Measurements from ENCODE around the gene CDK15.

Gene CDK15

GRCh38 chr2:201872591-201872990, 66.3 kb downstream of the CDK15 start:
- DNase-seq (ENCODE audit: low read depth), result no peak
- H3K4me3 ChIP-seq (ENCODE audit: low read length), result no peak overlapping the region
- no peak for TF ChIP-seq CTCF (IDR thresholded peaks at IDR 0.05; ENCODE audit: insufficient read depth, low read depth, low read length, missing control alignments)

GRCh38 chr2:201879996-201880395, 73.7 kb downstream of the CDK15 start:
- no peak for TF ChIP-seq CTCF (IDR thresholded peaks at IDR 0.05; ENCODE audit: insufficient read depth, low read depth, low read length, missing control alignments)
- no peak overlapping the region for H3K4me3 ChIP-seq (ENCODE audit: low read length)
- no peak for DNase-seq (ENCODE audit: low read depth)

- no peak for DNase-seq (ENCODE audit: low read depth)
- TF ChIP-seq CTCF (IDR thresholded peaks at IDR 0.05; ENCODE audit: insufficient read depth, low read depth, low read length, missing control alignments), result no peak
These were observed 74.2 kb downstream of the CDK15 start for GRCh38 chr2:201880579-201880978.

GRCh38 chr2:201880993-201881611, 74.8 kb downstream of the CDK15 start:
- H3K4me3 ChIP-seq (ENCODE audit: low read length), result no peak overlapping the region
- no peak for TF ChIP-seq CTCF (IDR thresholded peaks at IDR 0.05; ENCODE audit: insufficient read depth, low read depth, low read length, missing control alignments)
- DNase-seq (ENCODE audit: low read depth), result no peak

More at GRCh38 chr2:201880579-201880978, 74.2 kb downstream of the CDK15 start:
- no peak overlapping the region for H3K4me3 ChIP-seq (ENCODE audit: low read length)

- no peak for TF ChIP-seq CTCF (IDR thresholded peaks at IDR 0.05; ENCODE audit: insufficient read depth, low read depth, low read length, missing control alignments)
- no peak overlapping the region for H3K4me3 ChIP-seq (ENCODE audit: low read length)
These were observed 75.4 kb downstream of the CDK15 start for GRCh38 chr2:201881741-201882140.

GRCh38 chr2:201882353-201883090, 76.2 kb downstream of the CDK15 start:
- no peak overlapping the region for H3K4me3 ChIP-seq (ENCODE audit: low read length)
- no peak for TF ChIP-seq CTCF (IDR thresholded peaks at IDR 0.05; ENCODE audit: insufficient read depth, low read depth, low read length, missing control alignments)
- DNase-seq (ENCODE audit: low read depth), result no peak

More at GRCh38 chr2:201881741-201882140, 75.4 kb downstream of the CDK15 start:
- DNase-seq (ENCODE audit: low read depth), result no peak
